Activated CD8-positive, alpha-beta T cell treated with anti-CD3 and anti-CD28 coated beads for 36 hours (primary cell): ENCODE measurements around the gene CDK8. TPM values are rescaled to one million over a fixed set of nuclear protein-coding genes. Genes with fewer than 3 reads are reported as not detected.

Experiments
- ATAC-seq: fragments of 200-7000 bp; cut with Tn5 transposase; one replicate; pipeline ENCODE4 v1.10.0; 2021; ENCODE audit warnings: mild to moderate bottlenecking, moderate library complexity
- CTCF ChIA-PET: fragments of 350-600 bp; sonication (Branson Sonifier 250); formaldehyde crosslinking; loops from one replicate; lab custom pipeline; 2021; ENCODE audit warnings: antibody characterized with exemption; lab: Charles Lee
- POLR2A ChIA-PET: fragments of 350-600 bp; sonication (Branson Sonifier 250); formaldehyde crosslinking; loops from one replicate; lab custom pipeline; 2021; ENCODE audit warnings: antibody characterized with exemption; lab: Charles Lee
- DNase-seq: peaks from one replicate; pipeline ENCODE4 v3.0.0-alpha.2; 2020
- H3K27ac Mint-ChIP-seq: one replicate; pipeline ENCODE4 v1.8.0; 2021; ENCODE audit warnings: mild to moderate bottlenecking, mixed read lengths
- H3K27me3 Mint-ChIP-seq: one replicate; pipeline ENCODE4 v1.8.0; 2021; ENCODE audit warnings: mixed read lengths
- H3K36me3 Mint-ChIP-seq: one replicate; pipeline ENCODE4 v1.8.0; 2021; ENCODE audit warnings: low read depth, mixed read lengths
- H3K4me1 Mint-ChIP-seq: one replicate; pipeline ENCODE4 v1.8.0; 2021; ENCODE audit warnings: low read depth, mixed read lengths
- H3K4me3 Mint-ChIP-seq: one replicate; pipeline ENCODE4 v1.8.0; 2021; ENCODE audit warnings: mild to moderate bottlenecking, moderate library complexity, mixed read lengths
- H3K9me3 Mint-ChIP-seq: one replicate; pipeline ENCODE4 v1.8.0; 2021; ENCODE audit warnings: mixed read lengths
- intact Hi-C: fragments of 100-400 bp; cut with micrococcal nuclease; formaldehyde crosslinking; loops from one replicate; pipeline ENCODE4 v1.10.0; 2022
- total RNA-seq, 2 experiments: library from RNA; stranded (reverse); gene quantifications; one replicate each; pipeline ENCODE4 v1.2.3, GENCODE V29; 2021
- TF ChIP-seq, protein P1 (sequence below): fragments of 200-600 bp; IDR thresholded peaks from one replicate; pipeline ENCODE4 v1.8.0; 2022; ENCODE audit warnings: antibody characterized with exemption, mild to moderate bottlenecking

Gene CDK8
- total RNA-seq, 2 experiments from 2014 or later, result 19.7 to 20.0 TPM

DNA sequence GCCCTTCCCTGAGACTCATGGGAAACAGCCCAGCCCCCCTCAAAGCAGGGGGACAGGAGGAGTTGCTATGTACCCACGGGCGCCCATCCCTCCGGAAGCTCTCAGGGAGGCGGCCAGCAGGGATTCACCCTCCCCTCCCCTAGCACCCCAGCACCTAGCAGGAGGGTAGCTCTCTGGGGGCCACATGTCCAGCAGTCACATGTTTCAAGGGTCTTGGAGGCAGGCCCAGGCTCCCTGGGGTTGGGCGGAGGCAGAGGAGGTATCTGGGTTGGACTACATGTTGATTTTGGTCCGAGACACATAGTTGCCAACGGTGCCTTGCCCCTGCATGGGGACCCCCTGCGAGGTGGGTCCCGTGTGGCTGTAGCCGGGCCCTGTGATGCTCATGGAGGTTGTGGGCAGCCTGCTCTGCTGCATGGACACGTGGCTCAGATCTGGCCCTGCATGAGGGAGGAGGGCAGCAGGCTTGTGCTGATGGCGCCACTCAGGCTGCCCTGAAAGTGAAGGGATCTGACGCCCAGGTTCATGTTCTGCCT, 24.8 kb upstream of the CDK8 start:
- Mint-ChIP-seq H3K4me1 (no peaks in the 10 kb centered on the region), H3K36me3 (no peaks in the 10 kb centered on the region), H3K4me3 (no peak overlapping the region), H3K9me3 (no peaks in the 10 kb centered on the region), H3K27ac (no peak overlapping the region), H3K27me3 (no peaks in the 10 kb centered on the region)
- no peak for ATAC-seq
- intact Hi-C loops, result no loop called here
- no peak for DNase-seq
- TF ChIP-seq, protein P1, sequence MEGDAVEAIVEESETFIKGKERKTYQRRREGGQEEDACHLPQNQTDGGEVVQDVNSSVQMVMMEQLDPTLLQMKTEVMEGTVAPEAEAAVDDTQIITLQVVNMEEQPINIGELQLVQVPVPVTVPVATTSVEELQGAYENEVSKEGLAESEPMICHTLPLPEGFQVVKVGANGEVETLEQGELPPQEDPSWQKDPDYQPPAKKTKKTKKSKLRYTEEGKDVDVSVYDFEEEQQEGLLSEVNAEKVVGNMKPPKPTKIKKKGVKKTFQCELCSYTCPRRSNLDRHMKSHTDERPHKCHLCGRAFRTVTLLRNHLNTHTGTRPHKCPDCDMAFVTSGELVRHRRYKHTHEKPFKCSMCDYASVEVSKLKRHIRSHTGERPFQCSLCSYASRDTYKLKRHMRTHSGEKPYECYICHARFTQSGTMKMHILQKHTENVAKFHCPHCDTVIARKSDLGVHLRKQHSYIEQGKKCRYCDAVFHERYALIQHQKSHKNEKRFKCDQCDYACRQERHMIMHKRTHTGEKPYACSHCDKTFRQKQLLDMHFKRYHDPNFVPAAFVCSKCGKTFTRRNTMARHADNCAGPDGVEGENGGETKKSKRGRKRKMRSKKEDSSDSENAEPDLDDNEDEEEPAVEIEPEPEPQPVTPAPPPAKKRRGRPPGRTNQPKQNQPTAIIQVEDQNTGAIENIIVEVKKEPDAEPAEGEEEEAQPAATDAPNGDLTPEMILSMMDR, result no peak
- POLR2A ChIA-PET, result no interaction called here
- CTCF ChIA-PET, result no interaction called here

DNA sequence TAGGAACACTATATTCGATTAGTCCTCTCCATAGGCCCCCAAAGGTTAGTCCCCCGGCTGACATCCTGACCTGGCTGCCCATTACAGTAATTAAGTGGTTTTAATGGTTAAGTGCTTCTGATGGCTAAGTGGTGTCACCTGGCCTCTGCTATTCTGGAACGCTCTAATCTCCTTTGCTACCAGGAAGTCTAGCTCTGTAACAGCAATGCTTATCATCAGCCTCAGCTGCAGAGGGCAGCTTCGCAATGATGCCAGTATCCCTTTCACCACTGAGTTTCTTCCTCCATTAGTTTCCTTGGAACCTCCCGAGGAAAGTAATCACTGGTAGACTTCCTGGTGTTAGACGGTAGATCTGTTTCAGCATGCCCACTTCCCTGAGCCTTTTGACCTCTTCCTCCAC, 23.2 kb upstream of the CDK8 start:
- intact Hi-C loops, result no loop called here
- CTCF ChIA-PET, result no interaction called here
- Mint-ChIP-seq H3K27ac (no peak overlapping the region), H3K4me3 (no peak overlapping the region), H3K36me3 (no peaks in the 10 kb centered on the region), H3K9me3 (no peaks in the 10 kb centered on the region), H3K27me3 (peaks cover 1% of the 10 kb centered on the region), H3K4me1 (no peaks in the 10 kb centered on the region)
- POLR2A ChIA-PET, result no interaction called here
- TF ChIP-seq, protein P1, result no peak
- DNase-seq, result no peak
- ATAC-seq, result no peak

DNA sequence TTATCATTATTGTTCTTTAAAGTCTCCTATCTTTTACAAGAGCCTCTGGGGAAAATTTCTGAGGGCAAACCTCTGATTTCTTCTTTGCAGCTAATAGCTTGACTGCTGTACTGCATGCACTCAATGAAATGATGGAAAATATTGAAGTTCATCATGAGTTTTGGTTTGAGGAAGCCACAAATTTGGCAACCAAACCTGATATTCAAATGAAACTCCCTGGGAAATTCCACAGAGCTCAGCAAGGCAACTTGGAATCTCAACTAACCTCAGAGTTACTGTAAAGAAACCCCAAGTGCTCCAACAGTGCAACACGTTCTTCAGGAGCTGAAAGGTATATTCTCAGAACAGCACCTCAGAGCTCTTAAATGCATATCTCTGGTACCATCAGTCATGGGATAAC, 17.6 kb upstream of the CDK8 start:
- TF ChIP-seq, protein P1, result no peak
- intact Hi-C loops, result no loop called here
- Mint-ChIP-seq H3K9me3 (no peaks in the 10 kb centered on the region), H3K4me1 (peaks cover 4% of the 10 kb centered on the region), H3K27me3 (peaks cover 6% of the 10 kb centered on the region), H3K36me3 (no peaks in the 10 kb centered on the region), H3K4me3 (no peak overlapping the region), H3K27ac (no peak overlapping the region)
- CTCF ChIA-PET, result interaction anchor here (1.3 to 1.6 kb wide), 2 partner anchors 15 to 52 kb away, joined by 3 to 6 read pairs; no protein-coding TSS in a partner anchor
- POLR2A ChIA-PET, result interaction anchor here (1.5 kb wide), 1 partner anchor 15 kb away, joined by 3 read pairs; no protein-coding TSS in a partner anchor
- DNase-seq, result no peak
- no peak for ATAC-seq

DNA sequence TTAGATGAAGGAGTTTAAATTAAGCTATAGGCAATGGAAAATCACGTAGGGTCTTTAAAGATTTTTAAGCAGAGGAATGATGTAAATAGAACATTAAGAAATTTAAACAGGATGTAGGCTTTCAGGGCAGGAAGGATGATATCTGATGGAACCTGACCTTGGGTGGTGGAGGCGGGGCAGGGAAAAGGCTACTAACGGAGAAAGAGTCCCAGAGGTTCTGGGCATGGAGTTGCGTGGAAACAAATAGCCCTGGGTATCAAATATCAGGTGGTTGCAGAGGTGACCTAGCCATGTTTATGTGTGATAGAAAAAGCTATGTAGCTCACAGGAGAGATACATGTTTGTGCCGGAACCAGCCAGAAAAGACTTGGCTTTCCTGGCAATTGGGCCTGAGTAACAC, 7.8 kb upstream of the CDK8 start:
- H3K4me1 Mint-ChIP-seq, result no peaks in the 10 kb centered on the region
- no peaks in the 10 kb centered on the region for H3K36me3 Mint-ChIP-seq
- no peak overlapping the region for H3K27ac Mint-ChIP-seq
- ChIA-PET POLR2A (interaction anchor here (0.5 to 0.7 kb wide), 2 partner anchors 975 to 1075 kb away, joined by 3 read pairs; no protein-coding TSS in a partner anchor), CTCF (interaction anchor here (0.6 kb wide), 1 partner anchor 27 kb away, joined by 3 read pairs; no protein-coding TSS in a partner anchor)
- intact Hi-C loops, result no loop called here
- H3K27me3 Mint-ChIP-seq, result peaks cover 4% of the 10 kb centered on the region
- TF ChIP-seq, protein P1, result no peak
- H3K9me3 Mint-ChIP-seq, result peaks cover 2% of the 10 kb centered on the region
- no peak overlapping the region for H3K4me3 Mint-ChIP-seq
- DNase-seq (no peak), ATAC-seq (no peak)

DNA sequence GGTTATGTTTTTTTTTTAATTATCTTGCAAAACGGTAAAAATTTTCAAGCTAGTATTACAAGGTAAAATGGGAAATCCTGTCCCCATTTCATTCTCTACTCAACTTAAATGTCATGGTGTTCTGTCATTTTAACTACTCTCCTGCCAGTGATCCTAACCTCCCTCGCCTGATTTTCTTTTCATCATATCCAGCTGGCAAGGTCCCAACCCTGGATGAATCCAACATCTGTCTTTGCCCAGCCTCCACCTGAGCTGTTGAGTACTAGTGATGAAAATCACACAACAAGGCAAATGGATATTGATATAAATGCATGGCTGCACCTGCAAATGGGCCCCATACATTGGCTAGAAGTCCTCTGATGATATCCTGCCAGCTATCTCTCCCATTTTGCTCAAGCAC, 6.9 kb upstream of the CDK8 start:
- ATAC-seq (no peak), DNase-seq (no peak)
- CTCF ChIA-PET, result interaction anchor here (1.3 kb wide), 1 partner anchor 62 kb away, joined by 3 read pairs; no protein-coding TSS in a partner anchor
- Mint-ChIP-seq H3K27ac (no peak overlapping the region), H3K4me1 (no peaks in the 10 kb centered on the region), H3K4me3 (no peak overlapping the region), H3K27me3 (peaks cover 2% of the 10 kb centered on the region), H3K9me3 (peaks cover 2% of the 10 kb centered on the region), H3K36me3 (no peaks in the 10 kb centered on the region)
- intact Hi-C loops, result no loop called here
- POLR2A ChIA-PET, result no interaction called here
- TF ChIP-seq, protein P1, result no peak
